ENCODE measurements around the gene HSCB.

Gene HSCB

GRCh38 chr22:28799606-28800307 is 57.9 kb downstream of the HSCB start:
- DNase-seq = peak; percentile 33
- Histone ChIP-seq H3F3A (ENCODE audit: insufficient read depth, low read length) (peaks cover 80% of the 10 kb centered on the region), H3K9me2 (replicated peaks; ENCODE audit: insufficient read depth, low read length) (no peaks in the 10 kb centered on the region), H3K36me3 (replicated peaks; ENCODE audit: insufficient read depth, low read length) (peaks cover 23% of the 10 kb centered on the region), H3K79me2 (ENCODE audit: low read length) (peaks cover 78% of the 10 kb centered on the region), H3K4me2 (ENCODE audit: low read depth, low read length) (peak overlapping the region; percentile 62), H2AFZ (ENCODE audit: low read length) (no peak overlapping the region), H3K27me3 (replicated peaks; ENCODE audit: insufficient read depth, low read length) (no peaks in the 10 kb centered on the region), H4K20me1 (ENCODE audit: insufficient read depth, low read length) (peaks cover 11% of the 10 kb centered on the region), H3K4me3 (ENCODE audit: low read length) (peak overlapping the region; percentile 77), H3K9ac (ENCODE audit: low read length) (peak overlapping the region; percentile 100), H3K27ac (ENCODE audit: low read length) (peak overlapping the region; percentile 96), H3K9me3 (replicated peaks; ENCODE audit: insufficient read depth, low read length) (no peaks in the 10 kb centered on the region), H3K4me1 (ENCODE audit: low read length) (peaks cover 43% of the 10 kb centered on the region)
- TF ChIP-seq EZH2phosphoT487 (IDR thresholded peaks at IDR 0.05; ENCODE audit: low read length) (no peak), CTCF (IDR thresholded peaks at IDR 0.05; ENCODE audit: low read length) (no peak), EZH2 (optimal IDR thresholded peaks at IDR 0.05; ENCODE audit: low read depth, low read length) (no peak)

- Histone ChIP-seq H3K36me3 (replicated peaks; ENCODE audit: insufficient read depth, low read length) (peaks cover 17% of the 10 kb centered on the region; the same call in 1 of the 2 replicates), H3K27ac (ENCODE audit: low read length) (peak within 1 kb of the TSS; percentile 96), H4K20me1 (ENCODE audit: insufficient read depth, low read length) (0 out of 2 replicates have a peak, but pooled peaks cover 4% of the 10 kb centered on the region), H3K9ac (ENCODE audit: low read length) (peak within 1 kb of the TSS; percentile 100), H3K4me2 (ENCODE audit: low read depth, low read length) (peak within 1 kb of the TSS; percentile 76), H3F3A (ENCODE audit: insufficient read depth, low read length) (peaks cover 72% of the 10 kb centered on the region), H3K4me3 (ENCODE audit: low read length) (peak within 1 kb of the TSS; percentile 77), H3K9me2 (replicated peaks; ENCODE audit: insufficient read depth, low read length) (no peaks in the 10 kb centered on the region), H3K79me2 (ENCODE audit: low read length) (peaks cover 71% of the 10 kb centered on the region), H3K9me3 (replicated peaks; ENCODE audit: insufficient read depth, low read length) (no peaks in the 10 kb centered on the region), H3K4me1 (ENCODE audit: low read length) (peaks cover 35% of the 10 kb centered on the region), H3K27me3 (replicated peaks; ENCODE audit: insufficient read depth, low read length) (no peaks in the 10 kb centered on the region), H2AFZ (ENCODE audit: low read length) (no peak within 1 kb of the TSS)
- peak; percentile 96 for DNase-seq
- TF ChIP-seq CTCF (IDR thresholded peaks at IDR 0.05; ENCODE audit: low read length) (no peak), EZH2phosphoT487 (IDR thresholded peaks at IDR 0.05; ENCODE audit: low read length) (no peak), EZH2 (optimal IDR thresholded peaks at IDR 0.05; ENCODE audit: low read depth, low read length) (no peak)
Observed at GRCh38 chr22:28800308-28801041, 58.6 kb downstream of the HSCB start, which contains the start of gene XBP1. Gene XBP1, minus strand, starts transcription at chr22:28800569.

- Histone ChIP-seq H3K79me2 (ENCODE audit: low read length) (peaks cover 59% of the 10 kb centered on the region), H3K27ac (ENCODE audit: low read length) (peak overlapping the region; percentile 96), H3K27me3 (replicated peaks; ENCODE audit: insufficient read depth, low read length) (no peaks in the 10 kb centered on the region), H3F3A (ENCODE audit: insufficient read depth, low read length) (peaks cover 57% of the 10 kb centered on the region), H3K36me3 (replicated peaks; ENCODE audit: insufficient read depth, low read length) (peaks cover 3% of the 10 kb centered on the region; the same call in 1 of the 2 replicates), H2AFZ (ENCODE audit: low read length) (no peak overlapping the region), H3K9ac (ENCODE audit: low read length) (peak overlapping the region; percentile 100), H3K9me3 (replicated peaks; ENCODE audit: insufficient read depth, low read length) (no peaks in the 10 kb centered on the region), H3K4me2 (ENCODE audit: low read depth, low read length) (peak overlapping the region; percentile 76), H3K4me3 (ENCODE audit: low read length) (peak overlapping the region; percentile 52), H3K9me2 (replicated peaks; ENCODE audit: insufficient read depth, low read length) (no peaks in the 10 kb centered on the region), H4K20me1 (ENCODE audit: insufficient read depth, low read length) (no peaks in the 10 kb centered on the region), H3K4me1 (ENCODE audit: low read length) (peaks cover 20% of the 10 kb centered on the region)
- DNase-seq = peak; percentile 75
- TF ChIP-seq CTCF (IDR thresholded peaks at IDR 0.05; ENCODE audit: low read length) (no peak), EZH2phosphoT487 (IDR thresholded peaks at IDR 0.05; ENCODE audit: low read length) (no peak), EZH2 (optimal IDR thresholded peaks at IDR 0.05; ENCODE audit: low read depth, low read length) (no peak)
Observed at GRCh38 chr22:28801845-28802594, 60.2 kb downstream of the HSCB start.
